GM18505 (cell line): ENCODE results near the gene IGF2BP1.
"Not testable (repeated sequence)": the region's sequence is repeated elsewhere in the genome, so short reads cannot be mapped to it uniquely, and the experiment has no call there.

Experiments
- ATAC-seq: cut with Tn5 transposase; IDR thresholded peaks from one replicate; pipeline ENCODE4 v1.9.1; 2021; ENCODE audit not compliant: unreplicated experiment
- POLR2A ChIP-seq: IDR thresholded peaks from 4 replicates; pipeline ENCODE4 v1.6.1; 2011; ENCODE audit warnings: borderline replicate concordance; ENCODE audit not compliant: insufficient read depth, insufficient read length; ENCODE audit errors: extremely low read depth

The IGF2BP1 gene

DNA sequence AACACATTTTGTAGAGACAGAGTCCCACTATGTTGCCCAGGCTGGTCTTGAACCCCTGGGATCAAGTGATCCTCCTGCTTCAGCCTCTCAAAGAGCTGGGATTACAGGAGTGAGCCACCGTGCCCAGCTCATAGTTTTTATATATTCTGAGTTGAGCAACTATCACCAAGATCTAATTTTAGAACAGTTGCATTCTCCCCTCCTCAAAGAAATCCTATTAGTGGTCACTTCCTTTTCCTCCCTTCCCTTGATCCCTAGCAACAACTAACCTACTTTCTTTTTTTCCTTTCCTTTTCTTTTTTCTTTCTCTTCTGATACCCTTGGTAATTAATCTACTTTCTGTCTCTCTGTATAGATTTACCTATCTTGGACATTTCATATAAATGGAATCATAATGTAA is 73.9 kb downstream of the IGF2BP1 start:
- no peak for TF ChIP-seq POLR2A
- no peak for ATAC-seq

DNA sequence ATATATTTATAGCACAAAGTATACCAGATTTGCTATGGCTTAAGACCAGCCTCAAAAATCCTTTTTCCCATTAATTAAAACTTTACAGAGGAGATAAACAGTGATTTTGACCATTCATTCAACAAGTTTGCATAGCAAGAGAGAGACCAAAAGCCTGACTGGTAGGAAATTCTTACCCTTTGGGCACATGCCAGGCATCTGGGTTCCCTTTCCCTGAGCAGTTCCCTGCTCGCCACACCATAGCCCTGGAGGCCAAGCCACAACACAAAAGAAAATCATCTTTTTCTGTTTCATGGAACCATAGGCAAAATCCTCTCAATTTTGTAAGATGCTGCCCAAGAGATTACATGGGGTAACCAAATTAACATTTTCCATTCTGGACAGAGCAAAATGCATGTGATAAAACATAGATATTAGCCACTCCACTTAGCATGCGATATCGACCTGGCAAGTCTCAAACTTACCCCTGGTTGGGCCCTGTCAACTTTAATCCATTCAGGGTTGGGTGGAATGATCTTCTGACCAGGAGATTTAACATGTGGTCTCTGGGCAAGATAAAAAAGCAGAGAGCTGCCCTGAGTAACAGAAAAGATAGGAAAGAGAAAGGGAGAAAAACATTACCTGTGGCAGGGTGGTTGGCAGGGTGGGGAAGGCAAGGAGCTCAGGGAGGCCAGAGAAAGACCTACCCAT is 77.8 kb downstream of the IGF2BP1 start:
- TF ChIP-seq POLR2A = no peak
- no peak for ATAC-seq

DNA sequence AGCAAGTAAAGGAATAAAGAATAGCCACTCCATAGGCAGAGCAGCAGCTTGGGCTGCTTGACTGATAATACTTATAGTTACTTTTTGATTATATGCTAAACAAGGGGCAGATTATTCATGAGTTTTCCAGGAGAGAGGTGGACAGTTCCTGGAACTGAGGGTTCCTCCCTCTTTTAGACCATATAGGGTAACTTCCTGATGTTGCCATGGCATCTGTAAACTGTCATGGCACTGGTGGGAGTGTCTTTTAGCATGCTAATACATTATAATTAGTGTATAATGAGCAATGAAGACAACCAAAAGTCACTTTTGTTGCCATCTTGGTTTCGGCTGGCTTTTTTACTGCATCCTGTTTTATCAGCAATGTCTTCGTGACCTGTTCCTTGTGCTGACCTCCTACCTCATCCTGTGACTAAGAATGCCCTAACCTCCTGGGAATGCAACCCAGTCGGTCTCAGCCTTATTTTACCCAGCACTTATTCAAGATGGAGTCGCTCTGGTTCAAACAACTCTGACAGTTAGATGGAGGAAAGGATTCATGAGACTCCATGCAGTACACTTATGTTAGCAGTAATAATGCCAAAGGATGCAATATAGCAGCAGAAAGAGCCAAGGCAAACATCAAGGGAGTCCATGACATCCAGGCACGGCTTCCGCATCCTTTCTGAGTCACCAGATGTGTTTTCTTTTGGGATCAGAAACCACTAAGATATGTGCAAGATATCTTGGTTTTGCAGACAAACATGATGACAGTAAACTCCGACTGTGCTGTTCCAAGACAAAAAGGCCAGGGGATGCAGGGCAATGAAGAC is 79.6 kb downstream of the IGF2BP1 start:
- ATAC-seq = no peak
- no peak for TF ChIP-seq POLR2A

DNA sequence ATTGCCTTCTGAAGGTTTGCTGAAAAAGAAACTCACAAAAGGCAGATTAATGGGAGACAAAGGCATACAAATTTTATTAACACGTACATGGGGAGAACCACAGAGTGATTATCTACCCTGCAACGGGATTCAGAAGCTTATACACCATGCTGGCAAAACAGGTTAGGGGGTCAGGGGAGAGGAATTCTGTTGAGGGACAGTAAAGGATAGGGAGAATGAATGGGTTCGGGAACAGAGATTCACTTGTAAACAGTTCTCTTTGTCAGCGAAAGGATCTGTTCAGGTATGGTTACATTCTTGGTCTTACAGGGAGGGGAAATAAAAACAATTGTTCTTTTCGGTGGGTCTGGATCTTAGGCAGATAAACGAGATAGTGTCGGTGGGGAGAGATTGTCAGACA is 81.1 kb downstream of the IGF2BP1 start:
- no peak for ATAC-seq
- TF ChIP-seq POLR2A = no peak

DNA sequence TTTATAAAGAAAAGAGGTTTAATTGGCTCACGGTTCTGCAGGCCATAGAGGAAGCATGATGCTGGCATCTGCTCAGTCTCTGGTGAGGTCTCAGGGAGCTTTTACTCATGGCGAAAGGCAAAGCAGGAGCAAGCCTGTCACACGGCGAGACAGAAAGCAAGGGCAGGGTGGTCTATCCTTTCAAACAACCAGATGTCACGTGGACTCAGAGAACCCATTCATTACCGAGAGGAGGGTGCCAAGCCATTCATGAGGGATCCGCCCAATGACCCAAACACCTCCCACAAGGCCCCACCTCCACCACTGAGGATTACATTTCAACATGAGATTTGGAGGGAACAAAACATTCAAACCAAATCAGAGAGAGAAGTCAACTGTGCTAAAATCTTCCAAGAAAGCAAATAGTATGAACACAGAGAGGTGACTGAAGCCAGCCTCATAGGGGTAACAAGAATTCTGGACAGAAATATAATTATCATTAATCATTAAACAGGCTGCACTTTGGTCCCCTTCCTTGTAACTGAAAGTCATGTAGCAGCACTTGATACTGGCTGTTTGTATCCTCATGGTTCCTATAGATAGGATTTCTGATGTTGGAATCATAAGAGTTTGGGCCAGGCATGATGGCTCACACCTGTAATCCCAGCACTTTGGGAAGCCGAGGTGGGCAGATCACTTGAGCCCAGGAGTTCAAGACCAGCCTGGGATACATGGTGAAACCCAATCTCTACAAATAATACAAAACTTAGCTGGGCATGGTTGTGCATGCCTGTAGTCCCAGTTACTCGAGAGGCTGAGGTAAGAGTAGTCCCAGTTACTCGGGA is 82.9 kb downstream of the IGF2BP1 start:
- no peak for ATAC-seq
- TF ChIP-seq POLR2A = no peak

DNA sequence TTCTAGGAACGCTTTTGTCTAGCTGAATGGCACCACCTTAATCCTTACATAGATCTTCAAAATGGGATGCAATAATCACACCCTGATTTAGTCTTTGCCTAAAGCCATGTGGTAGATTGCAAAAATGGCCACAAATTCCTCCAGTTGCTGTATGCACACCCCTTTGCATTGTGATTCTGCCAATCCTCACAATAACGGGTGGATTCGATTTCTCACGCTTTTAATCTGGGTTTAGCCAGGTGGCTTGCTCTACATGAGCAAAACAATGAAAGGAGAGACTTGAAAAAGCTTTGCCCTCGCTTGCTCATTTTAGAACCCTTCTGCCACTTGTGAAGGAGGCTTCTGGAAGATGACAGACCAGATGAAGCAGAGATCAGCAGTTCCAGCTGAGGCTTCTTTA is 85.0 kb downstream of the IGF2BP1 start:
- no peak for TF ChIP-seq POLR2A
- ATAC-seq = no peak

DNA sequence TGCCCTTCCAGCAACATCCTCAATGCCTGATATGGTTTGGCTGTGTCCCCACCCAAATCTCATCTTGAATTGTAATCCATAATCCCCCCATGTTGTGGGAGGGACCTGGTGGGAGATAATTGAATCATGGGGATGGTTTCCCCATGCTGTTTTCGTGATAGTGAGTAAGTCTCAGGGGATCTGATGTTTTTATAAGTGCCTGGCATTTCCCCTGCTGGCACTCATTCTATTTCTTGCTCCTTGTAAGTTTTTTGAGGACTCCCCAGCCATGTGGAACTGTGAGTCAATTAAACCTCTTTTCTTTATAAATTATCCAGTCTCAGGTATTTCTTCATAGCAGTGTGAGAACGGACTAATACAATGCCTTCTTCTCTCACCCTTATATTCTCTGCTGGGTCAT is 87.9 kb downstream of the IGF2BP1 start:
- ATAC-seq = not testable (repeated sequence)

DNA sequence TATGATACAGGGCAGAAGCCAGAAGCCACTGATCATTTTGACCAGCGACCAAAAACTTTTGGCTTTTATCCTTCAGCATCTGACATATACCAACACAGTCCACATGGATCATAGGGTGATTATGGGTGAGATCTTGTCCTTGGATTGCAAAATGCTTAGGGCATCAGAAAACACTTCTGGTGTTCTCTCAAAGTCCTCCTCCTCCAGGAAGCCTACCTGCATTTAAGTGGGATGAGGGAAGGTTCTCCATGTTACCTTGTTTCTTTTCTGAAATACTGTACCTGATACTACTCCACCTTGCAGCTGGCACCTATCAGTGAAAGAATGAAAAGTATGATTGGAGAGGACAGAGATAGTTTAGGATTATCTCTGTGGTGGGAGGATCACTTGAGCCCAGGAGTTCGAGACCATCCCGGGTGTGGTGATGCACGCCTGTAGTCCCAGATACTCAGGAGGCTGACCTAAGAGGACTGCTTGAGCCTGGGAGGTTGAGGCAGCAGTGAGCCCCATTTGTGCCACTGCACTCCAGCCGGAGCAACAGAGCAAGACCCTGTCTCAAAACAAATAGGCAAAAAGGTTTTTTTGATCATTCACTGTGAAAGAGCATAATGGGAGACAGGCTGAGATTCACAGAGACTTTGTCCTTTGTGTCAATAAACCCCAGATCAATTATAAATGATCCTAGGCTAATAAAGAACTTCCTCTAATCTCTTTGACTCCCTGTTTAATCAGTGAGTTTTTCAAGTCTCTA is 88.6 kb downstream of the IGF2BP1 start:
- no peak for ATAC-seq
- no peak for TF ChIP-seq POLR2A

DNA sequence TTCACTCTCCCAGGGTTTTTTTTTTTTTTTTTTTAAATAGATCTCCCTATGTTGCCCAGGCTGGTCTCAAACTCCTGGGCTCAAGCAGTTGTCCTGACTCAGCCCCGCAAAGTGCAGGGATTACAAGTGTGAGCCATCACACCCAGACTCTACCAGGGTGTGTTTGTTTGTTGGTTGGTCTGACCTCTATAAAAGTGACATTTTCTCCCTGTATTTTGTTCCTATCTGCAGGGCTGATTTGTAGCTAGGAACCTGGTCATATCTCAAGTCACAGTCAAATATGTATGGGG is 89.1 kb downstream of the IGF2BP1 start:
- no peak for TF ChIP-seq POLR2A
- ATAC-seq = no peak

DNA sequence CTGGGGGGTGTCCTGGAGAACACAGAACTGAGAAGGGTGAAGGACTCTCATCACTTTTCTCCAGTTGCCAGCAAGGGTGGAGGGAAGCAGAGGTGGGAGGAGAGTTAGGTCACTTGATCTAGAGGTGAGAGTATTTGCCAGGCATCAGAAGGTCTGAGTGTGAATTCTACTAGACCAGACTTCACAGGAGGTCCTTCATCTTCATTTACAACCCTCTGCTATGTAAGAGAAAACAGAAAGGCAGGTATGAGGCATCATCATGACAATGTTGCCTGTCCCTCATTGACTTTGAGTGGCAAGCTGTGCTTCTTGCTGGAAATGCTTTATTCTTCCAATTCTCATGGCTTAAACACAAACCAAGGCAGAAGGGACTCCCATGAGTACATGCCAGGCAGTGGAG is 89.5 kb downstream of the IGF2BP1 start:
- ATAC-seq = no peak
- no peak for TF ChIP-seq POLR2A

DNA sequence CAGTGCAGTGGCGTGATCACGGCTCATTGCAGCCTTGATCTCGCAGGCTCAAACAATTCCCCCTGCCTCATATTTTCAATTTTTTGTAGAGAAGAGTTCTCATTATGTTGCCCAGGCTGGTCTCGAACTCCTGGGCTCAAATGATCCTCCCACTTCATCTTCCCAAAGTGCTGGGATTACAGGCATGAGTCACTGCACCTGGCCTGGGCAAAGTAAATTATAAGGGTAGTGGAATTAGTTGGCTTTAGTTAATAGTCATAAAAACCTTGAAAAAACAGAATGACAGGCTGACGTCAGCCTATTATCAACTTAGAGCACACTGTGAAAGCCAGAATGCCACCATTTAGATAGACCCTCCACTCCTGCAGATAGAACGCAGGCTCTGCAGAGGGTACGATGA is 91.9 kb downstream of the IGF2BP1 start:
- no peak for ATAC-seq
- TF ChIP-seq POLR2A = no peak

DNA sequence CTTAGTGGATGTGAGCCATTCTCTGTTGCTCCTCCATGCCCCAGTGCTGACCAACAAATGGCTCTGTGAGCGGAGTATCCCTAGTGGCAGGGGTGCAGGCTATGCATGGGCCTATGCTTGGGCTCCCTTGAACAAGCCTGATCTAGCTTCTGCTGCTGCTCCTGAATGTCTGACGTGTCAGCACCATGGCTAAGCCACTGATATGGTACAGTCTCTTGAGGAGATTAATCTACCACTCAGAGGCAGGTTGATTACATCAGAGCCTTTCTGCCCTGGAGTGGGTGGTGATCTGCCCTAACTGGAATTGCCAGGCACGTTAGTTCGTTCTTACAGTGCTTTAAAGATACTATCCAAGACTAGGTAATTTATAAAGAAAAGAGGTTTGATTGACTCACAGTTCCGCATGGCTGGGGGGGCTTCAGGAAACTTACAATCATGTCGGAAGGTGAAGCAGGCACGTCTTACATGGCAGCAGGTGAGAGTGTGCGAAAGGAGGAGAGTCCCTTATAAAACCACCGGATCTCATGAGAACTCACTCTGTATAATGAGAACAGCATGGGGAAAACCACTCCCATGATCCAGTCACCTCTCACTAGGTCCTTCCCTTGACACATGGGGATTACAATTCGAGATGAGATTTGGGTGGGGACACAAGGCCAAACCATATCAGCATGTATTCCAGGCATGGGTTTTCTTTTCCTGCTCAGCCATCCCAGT is 93.9 kb downstream of the IGF2BP1 start:
- no peak for TF ChIP-seq POLR2A
- ATAC-seq = no peak

DNA sequence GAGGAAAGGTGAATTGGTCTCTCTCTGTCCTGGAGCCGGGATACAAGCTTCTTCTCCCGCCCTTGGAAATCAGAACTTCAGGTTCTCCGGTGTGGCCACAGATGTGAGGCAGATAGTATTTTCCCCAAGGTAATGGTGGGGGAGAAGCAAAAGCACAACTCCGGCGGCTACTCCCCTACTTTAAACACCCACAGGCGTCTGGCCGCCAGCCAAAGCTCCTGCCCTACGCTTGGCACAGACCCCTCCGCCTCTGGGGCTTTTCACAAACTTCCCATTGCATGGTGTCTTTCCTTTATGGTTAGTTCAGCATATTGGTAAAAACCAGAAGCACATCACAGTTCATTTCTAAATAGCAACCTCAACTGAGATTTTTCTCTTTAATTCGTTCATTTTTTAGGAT is 95.9 kb downstream of the IGF2BP1 start:
- ATAC-seq = no peak
- TF ChIP-seq POLR2A = no peak
